H9 (cell line): ENCODE data around the gene TMC3. TPM values are rescaled to one million over a fixed set of nuclear protein-coding genes. Genes with fewer than 3 reads are reported as not detected.

Source experiments
- DNase-seq: peaks from one replicate; pipeline ENCODE4 v3.0.0-alpha.2; 2017
- H2AFZ ChIP-seq: one replicate; pipeline ENCODE4 v1.6.1; 2013; ENCODE audit warnings: mild to moderate bottlenecking, low read length, control low read depth, moderate library complexity
- H2AK5ac ChIP-seq: 2 replicates; pipeline ENCODE4 v1.6.1; 2013; ENCODE audit warnings: low read length, control low read depth, mixed read lengths; ENCODE audit not compliant: insufficient read length
- H2BK120ac ChIP-seq: one replicate; pipeline ENCODE4 v1.6.1; 2013; ENCODE audit warnings: low read depth, mild to moderate bottlenecking, low read length, control low read depth, inconsistent platforms; ENCODE audit not compliant: poor library complexity, severe bottlenecking
- H2BK12ac ChIP-seq: 2 replicates; pipeline ENCODE4 v1.6.1; 2013; ENCODE audit warnings: low read length, control low read depth, mixed read lengths, low read depth; ENCODE audit not compliant: insufficient read length
- H2BK15ac ChIP-seq: 2 replicates; pipeline ENCODE4 v1.6.1; 2013; ENCODE audit warnings: low read depth, low read length, control low read depth
- H2BK20ac ChIP-seq: one replicate; pipeline ENCODE4 v1.6.1; 2013; ENCODE audit warnings: low read depth, mild to moderate bottlenecking, low read length, control low read depth, inconsistent platforms; ENCODE audit not compliant: poor library complexity, severe bottlenecking
- H2BK5ac ChIP-seq: 2 replicates; pipeline ENCODE4 v1.6.1; 2013; ENCODE audit warnings: low read length, control low read depth, mixed read lengths; ENCODE audit not compliant: insufficient read length
- H3K14ac ChIP-seq: 2 replicates; pipeline ENCODE4 v1.6.1; 2013; ENCODE audit warnings: low read length, control low read depth; ENCODE audit not compliant: insufficient read depth
- H3K18ac ChIP-seq: 2 replicates; pipeline ENCODE4 v1.6.1; 2013; ENCODE audit warnings: low read depth, mild to moderate bottlenecking, mixed read lengths, low read length, control low read depth; ENCODE audit not compliant: insufficient read length
- H3K23ac ChIP-seq: 2 replicates; pipeline ENCODE4 v1.6.1; 2013; ENCODE audit warnings: low read length, control low read depth, mixed read lengths, low read depth; ENCODE audit not compliant: insufficient read length
- H3K23me2 ChIP-seq: 2 replicates; pipeline ENCODE4 v1.6.1; 2013; ENCODE audit warnings: low read depth, mild to moderate bottlenecking, mixed read lengths, low read length, control low read depth; ENCODE audit not compliant: insufficient read length, poor library complexity, severe bottlenecking
- H3K27ac ChIP-seq: 2 replicates; pipeline ENCODE4 v1.5.1; 2013; ENCODE audit warnings: low read length, control low read depth, mixed read lengths, low read depth; ENCODE audit not compliant: insufficient read length
- H3K27me3 ChIP-seq: 2 replicates; pipeline ENCODE4 v1.6.1; 2013; ENCODE audit warnings: low read length, control low read depth, inconsistent platforms; ENCODE audit not compliant: insufficient read depth
- H3K4ac ChIP-seq: 2 replicates; pipeline ENCODE4 v1.6.1; 2013; ENCODE audit warnings: low read depth, mild to moderate bottlenecking, control low read depth, inconsistent platforms, low read length, moderate library complexity
- H3K4me1 ChIP-seq: 2 replicates; pipeline ENCODE4 v1.6.1; 2013; ENCODE audit warnings: low read length, control low read depth, inconsistent platforms; ENCODE audit not compliant: insufficient read depth
- H3K4me2 ChIP-seq: 2 replicates; pipeline ENCODE4 v1.6.1; 2013; ENCODE audit warnings: low read length, control low read depth, mixed read lengths; ENCODE audit not compliant: insufficient read length, insufficient read depth
- H3K56ac ChIP-seq: 2 replicates; pipeline ENCODE4 v1.6.1; 2013; ENCODE audit warnings: low read depth, mild to moderate bottlenecking, mixed read lengths, low read length, control low read depth; ENCODE audit not compliant: insufficient read length
- H3K79me1 ChIP-seq: 2 replicates; pipeline ENCODE4 v1.6.1; 2013; ENCODE audit warnings: low read depth, mild to moderate bottlenecking, moderate library complexity, low read length, control low read depth, inconsistent platforms; ENCODE audit not compliant: insufficient read depth, poor library complexity, severe bottlenecking
- H3K79me2 ChIP-seq: 2 replicates; pipeline ENCODE4 v1.6.1; 2013; ENCODE audit warnings: low read length, control low read depth, inconsistent platforms; ENCODE audit not compliant: insufficient read depth
- H3K9ac ChIP-seq: 2 replicates; pipeline ENCODE4 v1.6.1; 2013; ENCODE audit warnings: low read length, control low read depth, mixed read lengths; ENCODE audit not compliant: insufficient read length; ENCODE audit errors: extremely low read depth
- H3K9me3 ChIP-seq: one replicate; pipeline ENCODE4 v1.6.1; 2013; ENCODE audit warnings: low read depth, low read length, inconsistent platforms; ENCODE audit not compliant: control insufficient read depth
- H3T11ph ChIP-seq: one replicate; pipeline ENCODE4 v1.6.1; 2013; ENCODE audit warnings: mild to moderate bottlenecking, low read length, control low read depth, inconsistent platforms
- H4K20me1 ChIP-seq: one replicate; pipeline ENCODE4 v1.6.1; 2013; ENCODE audit not compliant: control insufficient read depth, insufficient read length, insufficient read depth
- H4K5ac ChIP-seq: 2 replicates; pipeline ENCODE4 v1.6.1; 2013; ENCODE audit warnings: low read depth, mild to moderate bottlenecking, mixed read lengths, low read length, control low read depth; ENCODE audit not compliant: insufficient read length
- H4K8ac ChIP-seq: replicated peaks from 2 replicates; pipeline ENCODE4 v1.6.1; 2013; ENCODE audit warnings: low read length, control low read depth, mixed read lengths, low read depth; ENCODE audit not compliant: insufficient read length
- H4K91ac ChIP-seq: 2 replicates; pipeline ENCODE4 v1.6.1; 2013; ENCODE audit warnings: low read depth, mild to moderate bottlenecking, moderate library complexity, mixed read lengths, low read length, control low read depth; ENCODE audit not compliant: insufficient read length
- H3K27ac Mint-ChIP-seq, 3 experiments: 2 replicates in 2 of 3; 3 replicates in 1 of 3; pipeline ENCODE4 v1.8.0; 2020 to 2021; ENCODE audit warnings: mixed read lengths in 3 of 3, mild to moderate bottlenecking in 1 of 3, moderate library complexity in 1 of 3
- H3K27me3 Mint-ChIP-seq: 2 replicates; pipeline ENCODE4 v1.8.0; 2021; ENCODE audit warnings: low read depth, mild to moderate bottlenecking, moderate library complexity, mixed read lengths
- H3K36me3 Mint-ChIP-seq, 3 experiments: 2 replicates in 2 of 3; 3 replicates in 1 of 3; pipeline ENCODE4 v1.8.0; 2020 to 2021; ENCODE audit warnings: low read depth in 3 of 3, mixed read lengths in 3 of 3; ENCODE audit not compliant: insufficient read depth in 1 of 3
- H3K4me1 Mint-ChIP-seq, 2 experiments: 2 replicates each; pipeline ENCODE4 v1.8.0; 2020; ENCODE audit warnings: mixed read lengths in 2 of 2
- H3K4me3 Mint-ChIP-seq, 2 experiments: 2 replicates in 1 of 2; 3 replicates in 1 of 2; pipeline ENCODE4 v1.8.0; 2020 to 2021; ENCODE audit warnings: mild to moderate bottlenecking in 2 of 2, mixed read lengths in 2 of 2, moderate library complexity in 1 of 2
- H3K9me3 Mint-ChIP-seq, 2 experiments: 2 replicates in 1 of 2; 3 replicates in 1 of 2; pipeline ENCODE4 v1.8.0; 2020; ENCODE audit warnings: mild to moderate bottlenecking in 2 of 2, mixed read lengths in 2 of 2, moderate library complexity in 1 of 2
- CTCF ChIP-seq: fragments of 200-600 bp; sonication (generic); conservative IDR thresholded peaks from 3 replicates; pipeline ENCODE4 v1.8.0; 2021; ENCODE audit warnings: antibody characterized with exemption, mild to moderate bottlenecking
- WGBS: extraction: QIAGEN DNeasy Blood & Tissue Kit; methylation state at CpG from one replicate; pipeline ENCODE4 v1.1.7; 2013; ENCODE audit warnings: missing lambda C conversion rate, low lambda C conversion rate, mixed read lengths; ENCODE audit not compliant: insufficient read length; ENCODE audit errors: extremely low coverage; 5-methylcytosine and 5-hydroxymethylcytosine counted together
- total RNA-seq: library from RNA; stranded (reverse); gene quantifications from 2 replicates; pipeline ENCODE4 v1.2.1, GENCODE V29; 2021

TMC3 gene
- total RNA-seq, 1 experiment from 2014 or later = not detected

GRCh38 chr15:81391657-81392056, 17.6 kb upstream of the TMC3 start:
- H3K79me2 ChIP-seq = no peaks in the 10 kb centered on the region; the same call in 1 of the 2 replicates
- H3T11ph ChIP-seq = no peak overlapping the region
- no peaks in the 10 kb centered on the region for H3K9me3 ChIP-seq
- no peaks in the 10 kb centered on the region for H4K20me1 ChIP-seq
- Mint-ChIP-seq H3K27ac (no peak overlapping the region), H3K9me3 (no peaks in the 10 kb centered on the region), H3K36me3 (no peaks in the 10 kb centered on the region), H3K4me1 (no peaks in the 10 kb centered on the region), H3K27me3 (no peaks in the 10 kb centered on the region; the same call in 1 of the 2 replicates), H3K4me3 (no peak overlapping the region)
- no peaks in the 10 kb centered on the region for H3K79me1 ChIP-seq
- no peak overlapping the region for H2AK5ac ChIP-seq
- H3K4me2 ChIP-seq = no peak overlapping the region
- H3K4me1 ChIP-seq = no peaks in the 10 kb centered on the region
- no peak overlapping the region for H2AFZ ChIP-seq
- no peak overlapping the region for H3K14ac ChIP-seq
- H3K9ac ChIP-seq = no peak overlapping the region
- WGBS = no CpG with 5 or more reads among the region's 2 CpGs
- H3K56ac ChIP-seq = no peak overlapping the region
- no peak overlapping the region for H2BK20ac ChIP-seq
- H2BK120ac ChIP-seq = no peak overlapping the region
- H2BK12ac ChIP-seq = no peak overlapping the region
- H2BK15ac ChIP-seq = no peak overlapping the region
- no peak overlapping the region for H3K4ac ChIP-seq
- no peak overlapping the region for H4K8ac ChIP-seq
- DNase-seq = no peak
- H3K18ac ChIP-seq = no peak overlapping the region
- H3K27ac ChIP-seq = no peak overlapping the region
- no peak overlapping the region for H4K91ac ChIP-seq
- no peak overlapping the region for H3K23ac ChIP-seq
- H3K23me2 ChIP-seq = no peaks in the 10 kb centered on the region
- H4K5ac ChIP-seq = no peak overlapping the region
- TF ChIP-seq CTCF = no peak
- no peak overlapping the region for H2BK5ac ChIP-seq
- no peaks in the 10 kb centered on the region for H3K27me3 ChIP-seq
